SK-N-SH (cell line): Measurements from ENCODE around the gene ADK.

Experiments used
- CTCF ChIP-seq: fragments of 200-600 bp; sonication (generic); IDR thresholded peaks from 2 replicates; pipeline ENCODE4 v1.6.1; 2017; ENCODE audit warnings: antibody characterized with exemption, mild to moderate bottlenecking, moderate library complexity
- POLR2AphosphoS5 ChIP-seq: IDR thresholded peaks from 2 replicates; pipeline ENCODE4 v1.6.1; 2012; ENCODE audit warnings: low read depth, low read length

GRCh38 chr10:74400186-74400585 is 249.2 kb downstream of the ADK start:
- TF ChIP-seq POLR2AphosphoS5 = no peak
- TF ChIP-seq CTCF = no peak
